OCI-LY1 (cell line): ENCODE measurements around the gene HSPB2.

ENCODE experiments used
- H2AFZ ChIP-seq: fragments of 200-600 bp; sonication (generic), shearing (Covaris generic); 2 replicates; pipeline ENCODE4 v1.6.0; 2014; ENCODE audit warnings: antibody characterized with exemption, mild to moderate bottlenecking, low read length
- H3F3A ChIP-seq: fragments of 200-600 bp; sonication (generic), shearing (Covaris generic); 2 replicates; pipeline ENCODE4 v1.6.0; 2014; ENCODE audit warnings: mild to moderate bottlenecking, antibody characterized with exemption, low read length, moderate library complexity; ENCODE audit not compliant: insufficient read depth
- H3K27ac ChIP-seq: fragments of 200-600 bp; sonication (generic); 2 replicates; pipeline ENCODE4 v1.5.1; 2014; ENCODE audit warnings: low read length, mixed run types, mild to moderate bottlenecking, low read depth; ENCODE audit not compliant: poor library complexity, severe bottlenecking
- H3K27me3 ChIP-seq: fragments of 200-600 bp; sonication (generic); 2 replicates; pipeline ENCODE4 v1.6.0; 2014; ENCODE audit warnings: antibody characterized with exemption, mild to moderate bottlenecking, low read length, moderate library complexity; ENCODE audit not compliant: insufficient read depth
- H3K36me3 ChIP-seq: fragments of 200-600 bp; sonication (generic); 2 replicates; pipeline ENCODE4 v1.6.1; 2014; ENCODE audit warnings: mild to moderate bottlenecking, antibody characterized with exemption, low read length, moderate library complexity, mixed read lengths; ENCODE audit not compliant: insufficient read depth
- H3K4me1 ChIP-seq: fragments of 200-600 bp; sonication (generic); 2 replicates; pipeline ENCODE4 v1.5.1; 2014; ENCODE audit warnings: mild to moderate bottlenecking, low read length, moderate library complexity; ENCODE audit not compliant: insufficient read depth, severe bottlenecking
- H3K4me2 ChIP-seq: fragments of 200-600 bp; sonication (generic), shearing (Covaris generic); 2 replicates; pipeline ENCODE4 v1.6.1; 2014; ENCODE audit warnings: low read length
- H3K4me3 ChIP-seq: fragments of 200-600 bp; sonication (generic); 2 replicates; pipeline ENCODE4 v1.5.1; 2014; ENCODE audit warnings: low read length, low read depth, mild to moderate bottlenecking, mixed read lengths; ENCODE audit not compliant: poor library complexity, severe bottlenecking
- H3K79me2 ChIP-seq: fragments of 200-600 bp; shearing (Covaris generic); 2 replicates; pipeline ENCODE4 v1.6.1; 2016; ENCODE audit warnings: mixed run types, low read length, mixed read lengths; ENCODE audit not compliant: insufficient read depth
- H3K9ac ChIP-seq: fragments of 200-600 bp; sonication (generic), shearing (Covaris generic); 2 replicates; pipeline ENCODE4 v1.6.1; 2014; ENCODE audit warnings: mild to moderate bottlenecking, low read length, mixed read lengths
- H3K9me2 ChIP-seq: fragments of 200-600 bp; sonication (generic), shearing (Covaris generic); 2 replicates; pipeline ENCODE4 v1.6.1; 2014; ENCODE audit warnings: low read depth, mild to moderate bottlenecking, low read length, mixed read lengths
- H3K9me3 ChIP-seq: fragments of 200-600 bp; shearing (Covaris generic); 2 replicates; pipeline ENCODE4 v1.6.1; 2014; ENCODE audit warnings: low read length, mixed read lengths
- H4K20me1 ChIP-seq: fragments of 200-600 bp; sonication (generic), shearing (Covaris generic); 2 replicates; pipeline ENCODE4 v1.6.0; 2016; ENCODE audit warnings: mild to moderate bottlenecking, low read length; ENCODE audit not compliant: insufficient read depth
- EZH2 ChIP-seq: fragments of 200-600 bp; sonication (generic), shearing (Covaris generic); IDR thresholded peaks from 2 replicates; pipeline ENCODE4 v1.8.0; 2017; ENCODE audit warnings: borderline replicate concordance, mixed run types, mild to moderate bottlenecking, antibody characterized with exemption, low read length, moderate library complexity, mixed read lengths
- TF ChIP-seq, protein P1 (sequence below): fragments of 200-600 bp; sonication (generic), shearing (Covaris generic); IDR thresholded peaks from 2 replicates; pipeline ENCODE4 v1.5.1; 2017; ENCODE audit warnings: mild to moderate bottlenecking, antibody characterized with exemption, low read length, moderate library complexity, mixed read lengths

Gene HSPB2

GRCh38 chr11:111910676-111911562 lies 1.6 kb upstream of the HSPB2 start:
- H3K27me3 ChIP-seq, result peaks cover 7% of the 10 kb centered on the region; the same call in 1 of the 2 replicates
- no peak overlapping the region for H3K9ac ChIP-seq
- no peaks in the 10 kb centered on the region for H3K9me3 ChIP-seq
- H3K4me2 ChIP-seq, result no peak overlapping the region
- H2AFZ ChIP-seq, result no peak overlapping the region
- H3K4me1 ChIP-seq, result no peaks in the 10 kb centered on the region
- H4K20me1 ChIP-seq, result no peaks in the 10 kb centered on the region
- TF ChIP-seq, protein P1, sequence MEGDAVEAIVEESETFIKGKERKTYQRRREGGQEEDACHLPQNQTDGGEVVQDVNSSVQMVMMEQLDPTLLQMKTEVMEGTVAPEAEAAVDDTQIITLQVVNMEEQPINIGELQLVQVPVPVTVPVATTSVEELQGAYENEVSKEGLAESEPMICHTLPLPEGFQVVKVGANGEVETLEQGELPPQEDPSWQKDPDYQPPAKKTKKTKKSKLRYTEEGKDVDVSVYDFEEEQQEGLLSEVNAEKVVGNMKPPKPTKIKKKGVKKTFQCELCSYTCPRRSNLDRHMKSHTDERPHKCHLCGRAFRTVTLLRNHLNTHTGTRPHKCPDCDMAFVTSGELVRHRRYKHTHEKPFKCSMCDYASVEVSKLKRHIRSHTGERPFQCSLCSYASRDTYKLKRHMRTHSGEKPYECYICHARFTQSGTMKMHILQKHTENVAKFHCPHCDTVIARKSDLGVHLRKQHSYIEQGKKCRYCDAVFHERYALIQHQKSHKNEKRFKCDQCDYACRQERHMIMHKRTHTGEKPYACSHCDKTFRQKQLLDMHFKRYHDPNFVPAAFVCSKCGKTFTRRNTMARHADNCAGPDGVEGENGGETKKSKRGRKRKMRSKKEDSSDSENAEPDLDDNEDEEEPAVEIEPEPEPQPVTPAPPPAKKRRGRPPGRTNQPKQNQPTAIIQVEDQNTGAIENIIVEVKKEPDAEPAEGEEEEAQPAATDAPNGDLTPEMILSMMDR, result no peak
- no peak for TF ChIP-seq EZH2
- H3K9me2 ChIP-seq, result no peaks in the 10 kb centered on the region
- H3K36me3 ChIP-seq, result no peaks in the 10 kb centered on the region
- H3K79me2 ChIP-seq, result no peaks in the 10 kb centered on the region
- no peaks in the 10 kb centered on the region for H3F3A ChIP-seq
- no peak overlapping the region for H3K4me3 ChIP-seq
- H3K27ac ChIP-seq, result no peak overlapping the region

DNA sequence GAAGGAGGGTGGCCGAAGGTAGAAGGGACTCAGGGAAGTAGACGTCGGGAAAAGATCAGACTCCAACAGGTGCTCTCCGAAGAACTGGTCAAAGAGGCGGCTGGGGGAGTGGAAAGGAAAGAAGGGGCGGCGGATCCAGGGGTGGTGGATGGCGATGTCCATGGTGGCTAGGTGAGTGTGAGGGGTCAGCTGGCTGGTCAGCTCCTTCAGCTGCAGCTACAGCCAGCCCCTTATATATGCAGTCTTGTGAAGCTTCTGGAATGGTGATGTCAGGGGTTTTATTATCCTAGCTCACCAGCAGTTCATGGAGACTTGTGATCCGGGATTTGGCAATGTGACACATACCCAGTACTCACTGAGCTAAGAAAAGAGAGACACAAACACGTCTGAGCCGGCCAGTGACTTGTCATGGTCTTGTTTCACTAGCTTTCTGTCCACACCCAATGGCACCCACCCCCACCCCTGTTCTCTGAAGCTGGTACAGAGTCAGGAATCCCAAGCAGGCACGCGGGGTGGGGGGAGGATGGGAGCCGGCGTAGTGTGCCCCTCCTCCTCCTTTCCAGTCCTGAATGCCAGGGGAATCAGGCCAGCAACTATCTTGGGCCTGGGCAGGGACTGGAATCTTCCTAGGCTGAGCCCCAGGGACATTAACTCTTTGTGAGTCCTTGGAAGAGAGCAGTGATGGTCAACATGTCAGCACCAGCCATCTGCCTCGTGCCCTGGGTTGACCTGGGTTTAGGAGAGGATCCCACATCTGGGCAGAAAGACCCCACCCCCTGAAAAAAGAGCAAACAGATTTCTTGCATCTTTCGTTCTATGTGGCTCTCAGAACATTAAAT lies 752 bp upstream of the HSPB2 start, which contains the start of gene CRYAB:
Gene CRYAB (minus strand): TSS at position 208 of the 839 bp plus-strand sequence. CDS start 46 bp downstream, at position 162.
- no peaks in the 10 kb centered on the region for H3K4me1 ChIP-seq
- no peaks in the 10 kb centered on the region for H3F3A ChIP-seq
- no peak within 1 kb of the TSS for H3K27ac ChIP-seq
- TF ChIP-seq, protein P1, result no peak
- TF ChIP-seq EZH2, result no peak
- peaks cover 7% of the 10 kb centered on the region; the same call in 1 of the 2 replicates for H3K27me3 ChIP-seq
- H2AFZ ChIP-seq, result no peak within 1 kb of the TSS
- H4K20me1 ChIP-seq, result no peaks in the 10 kb centered on the region
- no peak within 1 kb of the TSS for H3K9ac ChIP-seq
- H3K4me2 ChIP-seq, result no peak within 1 kb of the TSS
- H3K9me3 ChIP-seq, result no peaks in the 10 kb centered on the region
- no peaks in the 10 kb centered on the region for H3K79me2 ChIP-seq
- no peaks in the 10 kb centered on the region for H3K36me3 ChIP-seq
- H3K9me2 ChIP-seq, result no peaks in the 10 kb centered on the region
- H3K4me3 ChIP-seq, result no peak within 1 kb of the TSS

- no peaks in the 10 kb centered on the region for H3K4me1 ChIP-seq
- no peak overlapping the region for H3K27ac ChIP-seq
- no peaks in the 10 kb centered on the region for H3K9me2 ChIP-seq
- H2AFZ ChIP-seq, result no peak overlapping the region
- no peaks in the 10 kb centered on the region for H3K36me3 ChIP-seq
- no peak for TF ChIP-seq EZH2
- TF ChIP-seq, protein P1, result no peak
- no peaks in the 10 kb centered on the region for H4K20me1 ChIP-seq
- no peaks in the 10 kb centered on the region for H3F3A ChIP-seq
- no peak overlapping the region for H3K4me2 ChIP-seq
- no peaks in the 10 kb centered on the region for H3K9me3 ChIP-seq
- H3K9ac ChIP-seq, result no peak overlapping the region
- no peaks in the 10 kb centered on the region for H3K79me2 ChIP-seq
- no peak overlapping the region for H3K4me3 ChIP-seq
- peaks cover 7% of the 10 kb centered on the region; the same call in 1 of the 2 replicates for H3K27me3 ChIP-seq
Measured at GRCh38 chr11:111913031-111913861, 712 bp downstream of the HSPB2 start.
